GM12878 (cell line): ENCODE measurements around the gene CCDC97.

Source experiments
- CTCF ChIP-seq, 3 experiments: IDR thresholded peaks in 2 of 3; conservative IDR thresholded peaks in 1 of 3; 2 replicates each; pipeline ENCODE4 v1.5.1; 2011; ENCODE audit warnings: low read depth in 3 of 3, low read length in 3 of 3, mild to moderate bottlenecking in 3 of 3, control low read depth in 2 of 3, moderate library complexity in 2 of 3, inconsistent platforms in 1 of 3, mixed read lengths in 1 of 3; ENCODE audit not compliant: control insufficient read depth in 2 of 3, insufficient read depth in 1 of 3; ENCODE audit errors: extremely low read depth in 1 of 3
- EP300 ChIP-seq, 2 experiments: fragments of 150-350 bp in 1 of 2; IDR thresholded peaks; 2 replicates each; pipeline ENCODE4 v1.6.1; 2011 to 2012; ENCODE audit warnings: low read depth in 2 of 2, low read length in 2 of 2, borderline replicate concordance in 1 of 2, improper control_type of control experiment in 1 of 2, inconsistent platforms in 1 of 2; ENCODE audit not compliant: control insufficient read depth in 1 of 2
- FOS ChIP-seq: IDR thresholded peaks from 3 replicates; pipeline ENCODE4 v1.6.1; 2011; ENCODE audit warnings: borderline replicate concordance; ENCODE audit not compliant: insufficient read length; ENCODE audit errors: extremely low read depth
- GABPA ChIP-seq: IDR thresholded peaks from 2 replicates; pipeline ENCODE4 v1.6.1; 2014; ENCODE audit warnings: antibody characterized with exemption, low read depth, mild to moderate bottlenecking, inconsistent platforms
- KAT2A ChIP-seq: conservative IDR thresholded peaks from 2 replicates; pipeline ENCODE4 v1.6.1; 2011; ENCODE audit warnings: low read depth, low read length; ENCODE audit not compliant: control insufficient read depth
- NFXL1 ChIP-seq: fragments of 450-650 bp; IDR thresholded peaks from 2 replicates; pipeline ENCODE4 v1.6.1; 2017; ENCODE audit warnings: antibody characterized with exemption, mild to moderate bottlenecking, borderline replicate concordance
- PBX3 ChIP-seq: IDR thresholded peaks from 2 replicates; pipeline ENCODE4 v1.6.1; 2011; ENCODE audit warnings: mild to moderate bottlenecking, low read depth, low read length, moderate library complexity; ENCODE audit not compliant: insufficient replicate concordance
- POLR2A ChIP-seq: IDR thresholded peaks from 2 replicates; pipeline ENCODE4 v1.6.1; 2011; ENCODE audit warnings: low read depth, mild to moderate bottlenecking, low read length
- REST ChIP-seq: IDR thresholded peaks from 2 replicates; pipeline ENCODE4 v1.6.1; 2012; ENCODE audit warnings: mild to moderate bottlenecking, low read depth, low read length
- SRF ChIP-seq, 2 experiments: IDR thresholded peaks; 2 replicates each; pipeline ENCODE4 v1.6.1; 2011; ENCODE audit warnings: low read depth in 2 of 2, low read length in 2 of 2, mild to moderate bottlenecking in 1 of 2, moderate library complexity in 1 of 2
- TARDBP ChIP-seq: IDR thresholded peaks from 2 replicates; pipeline ENCODE4 v1.6.1; 2016; ENCODE audit warnings: borderline replicate concordance

GRCh38 chr19:41324231-41324702, 14.3 kb downstream of the CCDC97 start:
- TF ChIP-seq CTCF (IDR thresholded peaks at IDR 0.05 in 2 of 3, conservative IDR thresholded peaks at IDR 0.05 in 1 of 3; ENCODE audit: control insufficient read depth in 2 of 3, extremely low read depth in 1 of 3, insufficient read depth in 1 of 3, low read depth in 3 of 3, low read length in 3 of 3): no peak
- TF ChIP-seq TARDBP: no peak
- TF ChIP-seq PBX3: no peak
- TF ChIP-seq NFXL1: no peak
- TF ChIP-seq KAT2A: no peak
- no peak; the same call in 1 of the 2 replicates for TF ChIP-seq POLR2A
- TF ChIP-seq REST: no peak
- no peak for TF ChIP-seq EP300 (IDR thresholded peaks at IDR 0.05; ENCODE audit: borderline replicate concordance in 1 of 2, control insufficient read depth in 1 of 2, low read depth in 2 of 2, low read length in 2 of 2)
- no peak for TF ChIP-seq SRF (IDR thresholded peaks at IDR 0.05; ENCODE audit: low read depth in 2 of 2, low read length in 2 of 2)
- no peak for TF ChIP-seq GABPA
- TF ChIP-seq FOS: no peak
